HG03457 (cell line): ENCODE data around the gene MEX3B.
"Not testable (repeated sequence)": the region's sequence is repeated elsewhere in the genome, so short reads cannot be mapped to it uniquely, and the experiment has no call there.

Experiments used
- ATAC-seq: cut with Tn5 transposase; IDR thresholded peaks from one replicate; pipeline ENCODE4 v1.9.1; 2021; ENCODE audit warnings: moderate number of reproducible peaks; ENCODE audit not compliant: unreplicated experiment

The MEX3B gene

GRCh38 chr15:82051664-82052063 lies 5.8 kb upstream of the MEX3B start:
- no peak for ATAC-seq

GRCh38 chr15:82048811-82049210 lies 3.0 kb upstream of the MEX3B start:
- no peak for ATAC-seq

GRCh38 chr15:82047453-82048400 lies 1.9 kb upstream of the MEX3B start:
- ATAC-seq: peak; percentile 4

GRCh38 chr15:82046666-82047452 lies 1.0 kb upstream of the MEX3B start:
- peak; percentile 68 for ATAC-seq

GRCh38 chr15:82045179-82045891 lies 483 bp downstream of the MEX3B start:
- no peak for ATAC-seq

GRCh38 chr15:82044373-82045178 lies 1.2 kb downstream of the MEX3B start:
- ATAC-seq: no peak

- ATAC-seq: no peak
These were observed 1.9 kb downstream of the MEX3B start for GRCh38 chr15:82043796-82044372.

- ATAC-seq: no peak
These were observed 2.6 kb downstream of the MEX3B start for GRCh38 chr15:82043130-82043673.

- no peak for ATAC-seq
These were observed 5.0 kb downstream of the MEX3B start for GRCh38 chr15:82040862-82041261.

- ATAC-seq: no peak
These were observed 5.4 kb downstream of the MEX3B start for GRCh38 chr15:82040390-82040789.

GRCh38 chr15:82039871-82040270 lies 5.9 kb downstream of the MEX3B start:
- no peak for ATAC-seq

GRCh38 chr15:82036461-82036860 lies 9.4 kb downstream of the MEX3B start:
- no peak for ATAC-seq

GRCh38 chr15:82031871-82032270 lies 13.9 kb downstream of the MEX3B start:
- no peak for ATAC-seq

- ATAC-seq: no peak
These were observed 15.6 kb downstream of the MEX3B start for GRCh38 chr15:82030176-82030575.

GRCh38 chr15:82028163-82028562 lies 17.7 kb downstream of the MEX3B start:
- not testable (repeated sequence) for ATAC-seq

- no peak for ATAC-seq
These were observed 23.8 kb downstream of the MEX3B start for GRCh38 chr15:82021992-82022391.

- no peak for ATAC-seq
These were observed 25.0 kb downstream of the MEX3B start for GRCh38 chr15:82020625-82021394.

GRCh38 chr15:82018201-82018600 lies 27.6 kb downstream of the MEX3B start:
- no peak for ATAC-seq

- ATAC-seq: no peak
These were observed 28.2 kb downstream of the MEX3B start for GRCh38 chr15:82017656-82018055.
